Spleen (tissue), 7 donors: ENCODE data around the gene EXOC4.

Experiments used
- POLR2A ChIP-seq, 3 donors: fragments of 450-650 bp; IDR thresholded peaks; one replicate each; pipeline ENCODE4 v1.5.1; 2017; ENCODE audit warnings: antibody characterized with exemption in 3 of 3, mild to moderate bottlenecking in 1 of 3
- POLR2AphosphoS5 ChIP-seq, 3 donors: sonication (generic); formaldehyde crosslinking; IDR thresholded peaks; one replicate each; pipeline ENCODE4 v1.5.1; 2017; ENCODE audit warnings: antibody characterized with exemption in 3 of 3
- TF ChIP-seq, protein P1 (sequence below), 11 experiments: fragments of 200-600 bp in 7 of 11; fragments of 450-650 bp in 4 of 11; sonication (generic) in 4 of 11; IDR thresholded peaks in 8 of 11; conservative IDR thresholded peaks in 3 of 11; 1 replicate in 7 of 11; 2 replicates in 4 of 11; pipeline versions ENCODE4 v1.4.0 to v1.8.0; 2016 to 2021; ENCODE audit warnings: antibody characterized with exemption in 11 of 11, inconsistent platforms in 4 of 11, mild to moderate bottlenecking in 1 of 11
- donor health status: DM: no; HTN: no; CAD: no; lungs with moderate emphysema.
- donor health status: DM: no; HTN: no; CAD: no.
- donor health status: DM: no; HTN: no; CAD: no.

DNA sequence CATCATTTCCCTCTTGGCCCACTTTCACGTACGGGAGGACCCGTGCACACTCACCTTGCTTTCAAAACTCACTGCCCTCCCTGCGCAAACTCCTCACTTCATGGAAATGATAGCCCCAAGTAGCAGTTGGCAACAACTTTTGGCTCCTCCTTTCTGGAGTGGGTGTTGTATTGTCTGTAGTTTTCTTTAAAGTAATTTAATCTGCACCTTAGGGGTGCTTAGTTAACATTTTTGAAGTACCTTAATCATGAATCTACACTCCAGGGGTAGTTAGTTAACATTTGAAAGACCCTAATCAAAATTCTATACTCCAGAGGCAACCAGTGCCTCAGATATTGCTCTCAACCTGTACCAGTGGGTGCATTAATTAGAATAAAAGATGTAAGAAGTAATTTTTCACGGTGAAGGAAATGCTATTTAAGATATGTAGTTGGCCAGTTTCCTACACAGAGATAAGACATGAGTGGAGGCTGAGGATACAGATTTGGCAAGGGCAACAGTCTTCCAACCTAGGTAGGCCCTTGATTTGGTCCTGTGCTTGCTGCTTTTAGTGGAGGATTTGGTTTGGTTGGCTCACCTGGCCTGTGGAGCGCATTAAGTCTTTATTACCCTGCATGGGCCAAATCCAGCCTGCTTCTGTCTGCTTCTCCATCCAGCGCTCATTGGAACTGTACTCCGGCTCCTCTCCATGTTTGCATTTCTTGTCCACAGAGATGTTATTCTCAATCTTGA is 93.0 kb downstream of the EXOC4 start:
- TF ChIP-seq, protein P1, sequence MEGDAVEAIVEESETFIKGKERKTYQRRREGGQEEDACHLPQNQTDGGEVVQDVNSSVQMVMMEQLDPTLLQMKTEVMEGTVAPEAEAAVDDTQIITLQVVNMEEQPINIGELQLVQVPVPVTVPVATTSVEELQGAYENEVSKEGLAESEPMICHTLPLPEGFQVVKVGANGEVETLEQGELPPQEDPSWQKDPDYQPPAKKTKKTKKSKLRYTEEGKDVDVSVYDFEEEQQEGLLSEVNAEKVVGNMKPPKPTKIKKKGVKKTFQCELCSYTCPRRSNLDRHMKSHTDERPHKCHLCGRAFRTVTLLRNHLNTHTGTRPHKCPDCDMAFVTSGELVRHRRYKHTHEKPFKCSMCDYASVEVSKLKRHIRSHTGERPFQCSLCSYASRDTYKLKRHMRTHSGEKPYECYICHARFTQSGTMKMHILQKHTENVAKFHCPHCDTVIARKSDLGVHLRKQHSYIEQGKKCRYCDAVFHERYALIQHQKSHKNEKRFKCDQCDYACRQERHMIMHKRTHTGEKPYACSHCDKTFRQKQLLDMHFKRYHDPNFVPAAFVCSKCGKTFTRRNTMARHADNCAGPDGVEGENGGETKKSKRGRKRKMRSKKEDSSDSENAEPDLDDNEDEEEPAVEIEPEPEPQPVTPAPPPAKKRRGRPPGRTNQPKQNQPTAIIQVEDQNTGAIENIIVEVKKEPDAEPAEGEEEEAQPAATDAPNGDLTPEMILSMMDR (IDR thresholded peaks at IDR 0.05 in 8 of 11, conservative IDR thresholded peaks at IDR 0.05 in 3 of 11), result no peak
- no peak for TF ChIP-seq POLR2AphosphoS5 (IDR thresholded peaks at IDR 0.05)
- TF ChIP-seq POLR2A (IDR thresholded peaks at IDR 0.05), result no peak
